Esophagus (tissue), 2 donors: Measurements from ENCODE around the gene IBSP. TPM values are rescaled to one million over a fixed set of nuclear protein-coding genes. Genes with fewer than 3 reads are reported as not detected.

Experiments used
- polyA plus RNA-seq, 2 donors: library from polyadenylated mRNA; stranded (reverse); fragments of 200-250 nt; gene quantifications; one replicate each; pipeline ENCODE4 v1.2.3, GENCODE V29; 2013
- donor health status: healthy with polysubstance abuse.
- donor health status: Bipolar disorder and iron deficiency.

The IBSP gene
- polyA plus RNA-seq, 2 donors, result not detected

Other genes with a start within 250 kb of the IBSP start
- not detected for gene DSPP, start 191.0 kb upstream of the IBSP start, polyA plus RNA-seq
- not detected for gene DMP1, start 149.3 kb upstream of the IBSP start, polyA plus RNA-seq
- gene MEPE, start 33.4 kb downstream of the IBSP start, polyA plus RNA-seq, result not detected
- 1 to 10 TPM in 1 of 2 donors, under 1 TPM in 1; 0.59 to 1.6 TPM for gene SPP1, start 176.2 kb downstream of the IBSP start, polyA plus RNA-seq
- gene PKD2, start 208.1 kb downstream of the IBSP start, polyA plus RNA-seq, result 1 to 10 TPM; 5.9 to 6.3 TPM